Measurements from ENCODE around the gene GLT8D2. TPM values are rescaled to one million over a fixed set of nuclear protein-coding genes. Genes with fewer than 3 reads are reported as not detected.

The GLT8D2 gene
- total and polyA plus RNA-seq, 2 of the 13 experiments (the other 11 are each of a cell fraction or from before 2014, with no cell fraction given), result not detected

DNA sequence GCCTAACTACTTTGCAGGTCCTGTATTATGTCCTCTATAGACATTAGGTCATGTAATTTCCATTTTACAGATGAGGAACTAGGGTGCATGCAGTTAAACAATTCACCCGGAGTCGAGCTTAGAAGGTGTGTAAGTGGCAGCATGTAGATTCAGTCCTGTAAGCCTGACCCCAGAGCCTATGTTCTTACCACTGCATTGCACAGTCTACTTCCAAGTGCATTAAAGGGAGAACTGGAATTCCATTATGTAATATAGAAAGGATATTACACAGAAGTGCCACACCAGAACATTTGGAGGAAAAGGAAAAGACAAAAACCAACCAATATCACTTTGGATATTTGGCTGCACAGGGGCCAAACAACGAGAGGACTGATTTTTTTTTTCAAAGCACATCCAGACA is 1.2 kb downstream of the GLT8D2 start (continued):
- TF ChIP-seq ZBTB34 (CRISPR knock-in tag; IDR thresholded peaks at IDR 0.05) (no peak), ATF1 (CRISPR knock-in tag; IDR thresholded peaks at IDR 0.05) (no peak), BORCS8-MEF2B (CRISPR knock-in tag; IDR thresholded peaks at IDR 0.05) (no peak), TFE3 (CRISPR knock-in tag; IDR thresholded peaks at IDR 0.05) (no peak), TIGD3 (CRISPR knock-in tag; IDR thresholded peaks at IDR 0.05; ENCODE audit: borderline replicate concordance) (no peak)

DNA sequence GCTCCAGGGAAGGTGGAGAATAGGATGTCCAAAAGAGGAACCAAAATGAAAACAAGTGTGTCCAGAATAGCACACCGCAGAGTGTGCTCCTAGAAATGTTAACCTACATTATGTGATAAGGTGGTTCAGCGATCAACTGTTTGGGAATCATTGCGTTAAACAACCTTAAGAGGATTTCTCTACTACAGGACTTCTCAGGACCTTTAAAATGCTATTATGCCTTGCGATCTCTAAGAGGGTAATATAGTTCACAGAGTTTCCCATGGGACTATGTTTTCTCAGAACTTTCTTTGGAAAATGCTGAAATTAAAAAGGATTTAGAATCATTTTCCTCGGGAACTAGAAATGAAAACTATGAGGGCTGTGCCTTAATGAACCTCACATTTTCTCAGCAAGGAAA is 1.8 kb downstream of the GLT8D2 start:
- POLR2A ChIA-PET, result no interaction called here
- no TSS peak for BruUV-seq (replicated peaks)
- Histone ChIP-seq H2AFZ (ENCODE audit: low read length) (no peak overlapping the region), H3K27ac (ENCODE audit: extremely low read length, insufficient read depth, low read length) (no peak overlapping the region), H3K27me3 (ENCODE audit: control insufficient read depth in 1 of 2, insufficient read depth in 2 of 2, low read length in 2 of 2) (peaks cover 0 to 41% of the 10 kb centered on the region in 2 experiments; a peak in 4 of 5 replicates), H3K4me2 (ENCODE audit: low read depth, low read length) (no peak overlapping the region), H4K20me1 (ENCODE audit: insufficient read depth, low read length) (no peaks in the 10 kb centered on the region), H3K4me3 (replicated peaks in 1 of 3; ENCODE audit: insufficient read depth in 1 of 3, low read depth in 2 of 3, low read length in 3 of 3) (no peak overlapping the region), H3K36me3 (replicated peaks in 1 of 2; ENCODE audit: control insufficient read depth in 1 of 2, insufficient read depth in 2 of 2, low read length in 2 of 2) (no peaks in the 10 kb centered on the region), H3K9me3 (ENCODE audit: low read length) (no peaks in the 10 kb centered on the region), H3K79me2 (ENCODE audit: insufficient read depth, low read length) (no peaks in the 10 kb centered on the region), H3K9ac (ENCODE audit: insufficient read depth, low read depth, low read length) (no peak overlapping the region), H3K4me1 (ENCODE audit: insufficient read depth, low read length) (peaks cover 18% of the 10 kb centered on the region)
- DNase-seq (ENCODE audit: low spot score) (no peak), FAIRE-seq (no peak), ATAC-seq (no peak)
- CTCF ChIA-PET (ENCODE audit: low intra/inter-chr PET ratio, low total read pairs), result no interaction called here
- intact Hi-C loops (cut with micrococcal nuclease; ENCODE audit: unreplicated experiment) (no loop called here), in situ Hi-C loops (cut with HindIII; ENCODE audit: extremely low pct_ligation_motif_present, low pct_unique_long_range_greater_than_20kb) (no loop called here)
- WGBS (ENCODE audit: low lambda C conversion rate), result 55% methylated on average over 5 of the region's 5 CpGs
- TF ChIP-seq ZNF17 (CRISPR knock-in tag; IDR thresholded peaks at IDR 0.05) (no peak), PHF20 (CRISPR knock-in tag; IDR thresholded peaks at IDR 0.05) (no peak), ZNF143 (CRISPR knock-in tag; IDR thresholded peaks at IDR 0.05) (no peak), RAD51 (IDR thresholded peaks at IDR 0.05; ENCODE audit: borderline replicate concordance) (no peak), CCDC6 (CRISPR knock-in tag; IDR thresholded peaks at IDR 0.05) (no peak), ZNF878 (CRISPR knock-in tag; IDR thresholded peaks at IDR 0.05) (no peak), RXRA (CRISPR knock-in tag; IDR thresholded peaks at IDR 0.05) (no peak)
- TF ChIP-seq, protein P1, sequence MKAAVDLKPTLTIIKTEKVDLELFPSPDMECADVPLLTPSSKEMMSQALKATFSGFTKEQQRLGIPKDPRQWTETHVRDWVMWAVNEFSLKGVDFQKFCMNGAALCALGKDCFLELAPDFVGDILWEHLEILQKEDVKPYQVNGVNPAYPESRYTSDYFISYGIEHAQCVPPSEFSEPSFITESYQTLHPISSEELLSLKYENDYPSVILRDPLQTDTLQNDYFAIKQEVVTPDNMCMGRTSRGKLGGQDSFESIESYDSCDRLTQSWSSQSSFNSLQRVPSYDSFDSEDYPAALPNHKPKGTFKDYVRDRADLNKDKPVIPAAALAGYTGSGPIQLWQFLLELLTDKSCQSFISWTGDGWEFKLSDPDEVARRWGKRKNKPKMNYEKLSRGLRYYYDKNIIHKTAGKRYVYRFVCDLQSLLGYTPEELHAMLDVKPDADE (CRISPR knock-in tag; IDR thresholded peaks at IDR 0.05), result no peak
- TF ChIP-seq, protein P2, sequence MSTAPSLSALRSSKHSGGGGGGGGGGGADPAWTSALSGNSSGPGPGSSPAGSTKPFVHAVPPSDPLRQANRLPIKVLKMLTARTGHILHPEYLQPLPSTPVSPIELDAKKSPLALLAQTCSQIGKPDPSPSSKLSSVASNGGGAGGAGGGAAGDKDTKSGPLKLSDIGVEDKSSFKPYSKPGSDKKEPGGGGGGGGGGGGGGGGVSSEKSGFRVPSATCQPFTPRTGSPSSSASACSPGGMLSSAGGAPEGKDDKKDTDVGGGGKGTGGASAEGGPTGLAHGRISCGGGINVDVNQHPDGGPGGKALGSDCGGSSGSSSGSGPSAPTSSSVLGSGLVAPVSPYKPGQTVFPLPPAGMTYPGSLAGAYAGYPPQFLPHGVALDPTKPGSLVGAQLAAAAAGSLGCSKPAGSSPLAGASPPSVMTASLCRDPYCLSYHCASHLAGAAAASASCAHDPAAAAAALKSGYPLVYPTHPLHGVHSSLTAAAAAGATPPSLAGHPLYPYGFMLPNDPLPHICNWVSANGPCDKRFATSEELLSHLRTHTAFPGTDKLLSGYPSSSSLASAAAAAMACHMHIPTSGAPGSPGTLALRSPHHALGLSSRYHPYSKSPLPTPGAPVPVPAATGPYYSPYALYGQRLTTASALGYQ (CRISPR knock-in tag; IDR thresholded peaks at IDR 0.05), result no peak
